Stomach (tissue), 4 donors: Measurements from ENCODE around the gene HEBP2.

Experiments
- EP300 ChIP-seq: sonication (generic); formaldehyde crosslinking; IDR thresholded peaks from one replicate; pipeline ENCODE4 v1.6.1; 2017; ENCODE audit warnings: antibody characterized with exemption
- POLR2AphosphoS5 ChIP-seq, 3 donors: sonication (generic); formaldehyde crosslinking; IDR thresholded peaks; one replicate each; pipeline ENCODE4 v1.6.1; 2016; ENCODE audit warnings: antibody characterized with exemption in 3 of 3

DNA sequence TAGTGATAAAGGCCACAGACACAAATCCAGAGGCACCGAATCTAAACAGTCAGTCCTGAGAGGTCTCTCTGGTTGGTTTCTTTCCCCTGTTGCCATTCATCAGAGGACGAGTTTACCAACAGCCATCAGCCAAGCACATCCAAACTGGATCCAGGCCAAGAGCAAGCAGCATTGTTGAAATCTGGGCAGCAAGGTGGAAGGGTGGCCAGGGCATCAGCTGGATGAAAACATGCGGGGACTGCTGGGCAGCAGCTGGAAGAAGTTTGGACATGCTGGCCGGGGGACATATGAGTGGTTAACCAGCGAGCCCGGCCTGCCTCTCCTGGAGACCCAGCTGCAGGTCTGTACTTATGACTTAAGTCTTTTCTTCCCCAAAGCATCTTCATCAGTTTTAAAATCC, 26.2 kb upstream of the HEBP2 start, which contains the start of gene SMIM28:
- no peak for TF ChIP-seq POLR2AphosphoS5 (IDR thresholded peaks at IDR 0.05)
- TF ChIP-seq EP300, result no peak
